HG03460 (cell line): ENCODE results near the gene TMEM8B.

Experiments
- ATAC-seq: cut with Tn5 transposase; IDR thresholded peaks from one replicate; pipeline ENCODE4 v1.9.1; 2021; ENCODE audit not compliant: unreplicated experiment

TMEM8B gene, protein sequence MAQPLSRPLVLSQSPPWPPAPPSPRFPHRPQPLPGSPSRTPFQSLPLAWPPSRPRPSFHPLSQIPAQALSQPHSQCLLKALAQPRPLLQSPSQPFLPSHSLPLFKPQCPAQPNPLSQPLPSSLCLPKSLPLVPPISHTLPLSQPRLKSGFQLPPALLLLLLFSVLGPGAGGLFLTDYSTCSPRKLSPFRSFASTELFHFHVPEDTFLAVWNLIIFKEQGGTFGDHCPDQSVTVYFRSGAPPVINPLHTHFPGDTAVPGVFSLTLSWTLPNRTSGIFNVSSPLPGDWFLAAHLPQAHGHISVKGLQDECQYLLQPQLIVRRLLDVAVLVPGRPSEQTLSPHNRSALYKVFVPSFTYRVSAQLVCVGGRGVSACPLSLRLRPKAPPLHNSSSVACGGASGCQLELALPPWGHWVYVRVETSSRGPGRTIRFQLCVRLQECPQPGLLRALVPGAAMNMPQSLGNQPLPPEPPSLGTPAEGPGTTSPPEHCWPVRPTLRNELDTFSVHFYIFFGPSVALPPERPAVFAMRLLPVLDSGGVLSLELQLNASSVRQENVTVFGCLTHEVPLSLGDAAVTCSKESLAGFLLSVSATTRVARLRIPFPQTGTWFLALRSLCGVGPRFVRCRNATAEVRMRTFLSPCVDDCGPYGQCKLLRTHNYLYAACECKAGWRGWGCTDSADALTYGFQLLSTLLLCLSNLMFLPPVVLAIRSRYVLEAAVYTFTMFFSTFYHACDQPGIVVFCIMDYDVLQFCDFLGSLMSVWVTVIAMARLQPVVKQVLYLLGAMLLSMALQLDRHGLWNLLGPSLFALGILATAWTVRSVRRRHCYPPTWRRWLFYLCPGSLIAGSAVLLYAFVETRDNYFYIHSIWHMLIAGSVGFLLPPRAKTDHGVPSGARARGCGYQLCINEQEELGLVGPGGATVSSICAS

DNA sequence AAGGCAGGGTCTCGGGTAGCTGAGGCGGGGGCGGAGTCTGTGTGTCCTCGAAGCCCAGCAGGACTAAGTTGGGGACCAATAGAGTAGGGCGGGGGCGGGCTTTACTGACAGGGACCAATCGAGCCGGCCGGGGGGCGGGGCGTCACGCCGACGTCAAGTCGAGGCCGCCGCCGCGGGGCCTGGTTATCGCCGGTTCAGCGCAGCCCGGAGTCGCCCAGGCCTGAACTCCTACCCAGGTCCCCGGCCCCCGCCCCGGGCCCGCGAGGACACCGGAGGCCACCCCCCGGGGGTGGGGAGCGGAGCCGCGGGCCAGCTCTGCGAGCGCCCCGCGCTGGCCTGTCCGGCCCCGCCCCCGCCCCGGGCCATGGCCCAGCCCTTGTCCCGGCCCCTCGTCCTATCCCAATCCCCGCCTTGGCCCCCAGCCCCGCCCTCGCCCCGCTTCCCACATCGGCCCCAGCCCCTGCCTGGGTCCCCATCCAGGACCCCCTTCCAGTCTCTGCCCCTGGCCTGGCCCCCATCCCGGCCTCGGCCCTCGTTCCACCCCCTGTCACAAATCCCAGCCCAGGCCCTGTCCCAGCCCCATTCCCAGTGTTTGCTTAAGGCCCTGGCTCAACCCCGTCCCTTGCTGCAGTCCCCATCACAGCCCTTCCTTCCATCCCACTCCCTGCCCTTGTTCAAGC, at the start of gene TMEM8B:
Gene TMEM8B, plus strand, starts transcription at position 145 of the 680 bp plus-strand sequence. Its CDS starts 220 bp downstream, at position 365.
- peak; percentile 72 for ATAC-seq

DNA sequence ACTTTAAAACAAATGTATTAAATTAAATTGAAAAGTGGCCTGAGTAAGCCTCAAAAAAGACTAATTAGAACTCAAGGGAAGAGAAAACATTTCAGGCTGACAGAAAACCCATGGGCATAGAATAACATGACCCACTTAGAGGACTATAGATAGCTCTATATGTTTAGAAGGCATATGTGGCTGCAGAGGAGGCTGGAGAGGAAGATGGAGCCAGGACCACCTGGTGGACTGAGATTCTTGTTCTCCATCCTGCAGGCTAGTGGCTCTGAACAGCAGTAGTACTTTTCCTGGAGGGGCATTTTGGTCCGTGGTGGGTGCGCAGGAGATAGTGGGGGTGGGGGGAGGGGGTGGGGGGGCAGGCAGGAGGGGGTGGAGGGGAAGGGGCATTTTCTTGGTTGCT, 48.0 kb upstream of the TMEM8B start:
- ATAC-seq: no peak

DNA sequence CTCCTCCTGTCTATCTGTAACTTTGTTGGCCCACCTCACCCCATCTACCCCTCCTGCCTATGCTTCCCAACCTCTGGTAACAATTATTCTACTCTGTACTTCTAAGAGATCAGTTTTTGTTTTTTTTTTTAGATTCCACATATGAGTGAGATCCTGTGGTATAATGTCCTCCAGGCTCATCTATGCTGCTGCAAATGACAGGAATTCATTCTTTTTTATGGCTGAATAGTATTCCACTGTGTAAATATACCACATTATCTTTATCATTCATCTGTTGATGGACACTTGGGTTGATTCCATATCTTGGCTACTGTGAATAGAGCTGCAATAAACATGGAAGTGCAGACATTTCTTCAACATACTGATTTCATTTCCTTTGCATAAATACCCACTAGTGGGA, 45.6 kb upstream of the TMEM8B start:
- ATAC-seq: no peak

DNA sequence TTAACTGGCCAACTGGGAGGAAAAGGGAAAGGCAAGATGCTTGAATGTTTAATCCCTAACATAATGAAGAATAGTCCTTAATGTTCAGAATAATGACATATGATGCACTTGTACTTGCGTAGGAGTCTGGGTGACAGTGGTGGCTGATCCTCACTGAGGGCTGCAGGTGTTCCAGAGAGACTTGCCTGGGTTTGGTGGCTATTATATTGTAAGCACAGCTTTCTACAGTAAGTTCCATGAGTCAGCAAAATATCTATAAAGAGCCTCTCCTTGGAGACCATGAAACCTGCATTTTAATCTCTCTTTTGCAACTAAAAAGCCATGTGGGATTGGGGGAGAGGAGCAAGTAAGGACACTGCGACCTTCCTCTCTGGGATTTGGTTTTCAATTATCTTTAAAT, 39.5 kb upstream of the TMEM8B start:
- no peak for ATAC-seq

DNA sequence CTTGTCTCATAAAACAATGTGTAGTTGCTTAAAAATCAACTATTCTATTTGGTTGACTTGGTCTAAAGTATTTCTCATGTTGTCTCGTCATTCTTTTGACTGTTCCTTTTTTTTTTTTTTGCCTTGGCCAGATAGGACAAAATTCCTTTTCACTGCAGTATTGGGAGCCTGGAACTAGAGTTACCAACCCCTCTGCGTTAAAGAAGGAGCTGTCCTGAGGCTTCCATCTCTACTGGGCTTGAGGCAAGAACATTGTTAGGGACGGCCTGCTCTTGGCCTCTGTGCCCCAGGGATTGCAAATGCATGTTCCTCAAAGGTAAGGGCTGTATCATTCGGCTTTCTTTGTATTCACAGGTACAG, 39.0 kb upstream of the TMEM8B start:
- ATAC-seq: no peak

DNA sequence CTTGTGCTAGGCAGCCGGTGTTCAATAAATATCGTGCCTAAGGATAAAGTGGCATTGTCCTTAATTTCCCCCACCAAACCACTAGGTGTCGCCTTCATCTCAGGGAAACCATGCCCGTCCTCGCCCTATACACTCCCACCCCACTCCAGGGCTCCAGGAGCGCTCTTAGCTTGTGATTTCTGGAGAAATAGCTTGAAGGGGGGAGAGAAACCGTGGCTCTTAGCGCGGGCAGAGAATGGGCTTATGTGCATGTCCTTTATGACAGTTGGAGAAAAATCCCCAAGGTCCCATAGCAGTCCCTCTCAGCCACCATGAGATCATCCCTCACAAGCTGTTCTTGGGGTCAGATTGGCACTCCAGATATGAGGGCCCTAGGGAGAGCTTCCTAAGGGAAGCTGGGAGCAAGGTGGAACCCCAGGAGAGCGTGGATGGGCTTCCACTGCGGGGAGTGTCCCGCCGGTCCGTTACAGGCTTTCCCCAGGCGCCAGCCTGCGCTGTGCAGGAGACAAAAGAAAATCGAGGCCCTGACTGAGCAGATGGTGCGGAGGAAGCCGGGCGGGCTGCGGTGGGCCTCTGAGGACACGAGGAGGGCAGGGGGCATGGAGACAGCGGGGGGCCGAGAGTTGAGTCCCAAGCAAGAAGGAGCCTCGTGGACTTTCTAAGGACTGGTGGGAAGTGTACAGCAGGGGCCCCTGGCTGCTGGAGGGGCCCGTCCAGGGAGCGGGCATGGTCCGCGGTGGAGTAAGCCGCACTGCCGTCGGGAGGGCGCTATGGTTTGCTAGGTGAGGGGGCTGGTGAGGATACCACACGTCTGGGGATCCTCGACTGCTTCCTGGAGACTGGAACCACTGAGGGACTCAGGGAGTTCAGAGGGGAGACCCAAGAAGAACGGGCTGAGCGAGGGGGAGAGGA, 38.4 kb upstream of the TMEM8B start:
- ATAC-seq: no peak

DNA sequence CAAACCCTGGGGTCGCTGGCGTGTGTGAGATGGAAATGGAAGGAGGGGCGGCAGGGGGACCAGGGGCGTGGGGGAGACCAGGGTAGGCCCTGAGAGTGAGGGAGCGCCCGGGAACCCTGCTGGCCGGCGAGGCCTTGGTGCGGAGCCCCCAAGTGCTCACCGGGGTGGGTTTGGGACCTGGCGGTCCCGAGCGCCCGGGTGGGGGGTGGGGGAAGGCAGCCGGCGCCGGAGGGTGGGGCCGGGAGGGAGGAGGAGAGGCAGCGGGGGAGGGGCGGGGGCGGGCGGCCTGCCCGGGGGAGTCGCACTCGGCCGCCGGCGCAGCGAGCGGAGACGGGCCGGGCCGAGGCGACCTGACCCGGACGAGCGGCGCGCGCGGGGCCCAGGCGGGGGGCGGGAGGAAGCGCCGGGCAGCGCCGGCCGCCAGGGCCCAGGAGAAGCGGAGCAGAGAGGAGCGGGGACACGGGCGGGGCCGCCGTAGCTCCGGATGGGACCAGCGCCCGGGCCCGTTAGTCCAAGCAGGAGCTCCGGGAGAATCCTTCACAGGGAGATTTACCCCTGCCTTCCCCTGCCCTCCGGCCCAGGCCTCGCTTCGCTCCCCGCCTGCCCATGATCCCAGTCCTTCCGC, 37.6 kb upstream of the TMEM8B start, which contains the start of gene NPR2:
Gene NPR2, plus strand, starts transcription at position 295 of the 625 bp plus-strand sequence. CDS start 818 bp downstream, outside the sequence.
- ATAC-seq: no peak

DNA sequence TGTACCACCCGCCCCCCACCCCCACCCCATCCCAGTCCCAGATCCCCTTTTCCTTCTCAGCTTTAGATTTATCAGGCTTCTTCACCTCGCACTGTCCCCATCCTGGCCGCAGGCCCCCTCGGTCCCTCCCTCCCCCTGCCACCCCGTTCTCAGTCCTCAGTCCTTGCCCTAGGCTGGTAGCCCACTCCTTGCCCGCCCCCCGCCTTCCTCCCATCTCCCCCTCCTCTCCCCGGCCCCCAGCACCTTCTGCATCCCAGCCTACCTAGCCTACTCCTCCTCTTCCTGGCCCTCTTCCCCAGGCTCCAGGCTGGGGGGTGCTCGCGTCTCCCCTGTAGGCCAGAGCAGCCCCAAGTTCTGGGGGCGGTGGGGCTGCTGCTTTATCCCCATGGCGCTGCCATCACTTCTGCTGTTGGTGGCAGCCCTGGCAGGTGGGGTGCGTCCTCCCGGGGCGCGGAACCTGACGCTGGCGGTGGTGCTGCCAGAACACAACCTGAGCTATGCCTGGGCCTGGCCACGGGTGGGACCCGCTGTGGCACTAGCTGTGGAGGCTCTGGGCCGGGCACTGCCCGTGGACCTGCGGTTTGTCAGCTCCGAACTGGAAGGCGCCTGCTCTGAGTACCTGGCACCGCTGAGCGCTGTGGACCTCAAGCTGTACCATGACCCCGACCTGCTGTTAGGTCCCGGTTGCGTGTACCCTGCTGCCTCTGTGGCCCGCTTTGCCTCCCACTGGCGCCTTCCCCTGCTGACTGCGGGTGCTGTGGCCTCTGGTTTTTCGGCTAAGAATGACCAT, 36.8 kb upstream of the TMEM8B start:
- ATAC-seq: no peak

DNA sequence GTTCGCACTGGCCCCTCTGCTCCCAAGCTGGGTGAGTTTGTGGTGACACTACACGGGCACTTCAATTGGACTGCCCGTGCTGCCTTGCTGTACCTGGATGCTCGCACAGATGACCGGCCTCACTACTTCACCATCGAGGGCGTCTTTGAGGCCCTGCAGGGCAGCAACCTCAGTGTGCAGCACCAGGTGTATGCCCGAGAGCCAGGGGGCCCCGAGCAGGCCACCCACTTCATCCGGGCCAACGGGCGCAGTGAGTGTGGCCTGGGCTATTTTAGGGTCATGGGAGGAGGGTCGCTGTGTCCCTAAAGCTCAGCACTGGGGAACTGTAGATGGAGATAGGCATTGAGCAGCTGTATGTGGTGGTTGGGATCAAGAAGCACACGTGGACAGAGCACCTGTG, 36.2 kb upstream of the TMEM8B start:
- no peak for ATAC-seq

DNA sequence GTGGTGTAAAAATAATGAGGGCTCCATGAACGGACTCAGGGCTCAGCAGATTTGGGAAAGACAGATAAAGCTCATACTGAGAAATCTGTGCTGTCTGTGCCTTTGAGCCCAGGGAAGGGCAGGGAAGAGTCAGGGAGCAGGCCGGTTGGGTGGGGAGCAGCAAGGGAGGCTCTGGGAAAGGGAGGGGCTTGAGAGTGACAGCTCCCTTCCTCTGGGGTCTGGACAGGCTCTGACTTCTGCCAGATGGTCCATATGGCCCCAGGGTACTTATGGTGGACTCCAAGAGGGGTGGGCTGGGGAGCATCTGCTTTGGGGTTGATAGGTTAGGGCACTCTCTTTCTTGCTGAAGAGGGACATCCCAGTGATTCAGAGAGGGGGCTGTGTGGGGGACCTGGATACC, 35.6 kb upstream of the TMEM8B start:
- no peak for ATAC-seq

DNA sequence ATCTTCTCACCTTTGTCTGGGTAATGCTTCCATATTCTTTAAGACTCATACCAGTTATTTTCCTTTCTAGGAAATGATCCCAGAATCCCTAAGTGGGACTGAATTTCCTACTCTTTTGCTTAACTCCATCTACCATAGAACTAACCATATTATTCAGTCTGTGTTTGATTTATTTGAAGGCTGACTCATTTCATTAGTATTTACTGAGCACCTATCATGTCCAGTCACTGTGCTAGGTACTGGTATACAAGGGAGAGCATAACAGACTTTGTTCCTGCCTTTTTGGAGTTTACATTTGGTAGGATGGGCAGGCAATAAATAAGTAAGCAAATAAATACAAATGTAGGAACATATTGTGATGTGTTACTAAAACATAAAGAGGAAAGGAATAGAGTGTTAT, 33.3 kb upstream of the TMEM8B start:
- no peak for ATAC-seq

DNA sequence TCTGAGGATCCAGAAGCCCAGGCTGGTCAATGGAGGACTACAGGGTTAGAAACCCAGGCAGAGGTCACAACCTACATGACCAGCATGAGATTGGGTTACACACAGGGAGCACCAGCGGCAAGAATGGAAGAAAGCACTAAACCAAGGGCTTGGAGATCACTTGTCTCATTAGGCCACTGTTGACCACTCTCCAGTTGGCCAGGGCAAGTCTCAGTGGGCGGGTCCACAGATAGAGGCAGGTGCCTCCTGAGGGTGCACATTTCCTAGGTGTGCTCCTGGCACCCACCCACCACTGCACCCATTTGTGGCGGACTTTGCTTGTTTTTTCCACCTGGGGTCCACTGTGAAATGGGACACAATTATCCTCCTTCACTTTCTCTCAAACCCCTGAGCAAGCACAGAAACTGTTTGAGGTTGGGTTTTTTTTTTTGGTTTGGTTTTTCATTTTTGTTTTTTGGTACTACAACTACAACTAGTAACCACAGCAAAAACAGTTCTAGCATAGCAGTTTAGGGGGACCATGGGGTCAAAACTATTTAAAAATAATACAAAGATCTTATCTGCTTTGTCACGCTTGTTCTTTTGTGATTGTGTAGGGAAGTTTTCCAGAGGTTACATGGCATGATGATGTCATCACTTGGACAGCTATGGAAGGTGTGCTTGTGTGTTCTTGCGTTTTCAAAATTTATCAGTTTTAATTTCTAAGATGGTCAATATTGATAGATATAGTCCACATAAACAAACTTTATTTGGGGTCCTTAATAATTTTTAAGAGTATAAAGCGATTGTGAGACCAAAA, 31.5 kb upstream of the TMEM8B start:
- no peak for ATAC-seq

DNA sequence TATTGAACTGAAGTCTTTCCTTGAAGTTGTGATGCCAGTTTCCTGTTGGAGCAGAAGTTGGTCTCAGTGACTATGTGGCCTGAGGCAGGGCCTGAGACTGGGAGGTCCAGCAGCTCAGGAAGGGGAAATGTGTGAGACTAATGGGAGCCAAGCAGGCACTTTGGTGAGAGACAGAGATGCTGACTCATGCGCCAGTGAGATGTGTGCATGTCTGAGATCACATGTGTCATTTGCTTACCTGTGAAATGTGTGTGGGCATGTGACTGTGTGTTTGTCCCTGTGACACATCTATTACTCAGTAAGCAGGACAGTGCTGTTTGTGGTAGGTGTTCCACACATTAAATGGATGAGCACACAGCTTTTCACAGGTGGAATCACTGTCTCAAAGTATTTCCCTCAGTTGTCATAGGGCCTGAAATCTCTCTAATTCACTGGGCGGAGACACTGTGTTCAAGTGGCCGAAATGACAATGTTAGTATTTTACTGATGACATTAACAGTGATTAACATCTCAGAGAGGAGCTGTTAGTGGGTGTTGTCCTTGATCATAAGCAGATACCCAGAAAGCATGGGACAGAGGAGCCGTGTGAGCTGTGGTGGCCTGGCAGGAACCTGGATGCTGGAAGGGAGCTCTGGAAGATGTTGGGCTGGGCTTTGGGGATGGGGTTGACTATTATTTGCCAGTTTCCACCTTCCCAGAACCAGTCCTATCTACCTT, 30.2 kb upstream of the TMEM8B start:
- no peak for ATAC-seq

DNA sequence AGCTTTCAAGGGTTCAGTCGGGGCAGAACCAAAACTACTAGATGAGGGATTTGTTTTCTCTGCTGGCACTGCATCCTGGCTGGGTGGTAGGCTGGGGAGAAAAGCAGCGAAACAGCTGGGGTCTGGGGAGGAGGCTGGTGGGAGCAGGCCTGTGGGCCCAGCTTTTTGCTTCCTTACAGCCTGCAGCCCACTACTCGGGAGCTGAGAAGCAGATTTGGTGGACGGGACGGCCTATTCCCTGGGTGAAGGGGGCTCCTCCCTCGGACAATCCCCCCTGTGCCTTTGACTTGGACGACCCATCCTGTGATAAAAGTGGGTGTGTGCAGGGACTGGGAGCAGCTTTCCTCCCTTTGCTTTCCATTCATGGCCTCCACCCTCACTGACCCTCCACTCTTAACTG, 28.5 kb upstream of the TMEM8B start:
- ATAC-seq: no peak

DNA sequence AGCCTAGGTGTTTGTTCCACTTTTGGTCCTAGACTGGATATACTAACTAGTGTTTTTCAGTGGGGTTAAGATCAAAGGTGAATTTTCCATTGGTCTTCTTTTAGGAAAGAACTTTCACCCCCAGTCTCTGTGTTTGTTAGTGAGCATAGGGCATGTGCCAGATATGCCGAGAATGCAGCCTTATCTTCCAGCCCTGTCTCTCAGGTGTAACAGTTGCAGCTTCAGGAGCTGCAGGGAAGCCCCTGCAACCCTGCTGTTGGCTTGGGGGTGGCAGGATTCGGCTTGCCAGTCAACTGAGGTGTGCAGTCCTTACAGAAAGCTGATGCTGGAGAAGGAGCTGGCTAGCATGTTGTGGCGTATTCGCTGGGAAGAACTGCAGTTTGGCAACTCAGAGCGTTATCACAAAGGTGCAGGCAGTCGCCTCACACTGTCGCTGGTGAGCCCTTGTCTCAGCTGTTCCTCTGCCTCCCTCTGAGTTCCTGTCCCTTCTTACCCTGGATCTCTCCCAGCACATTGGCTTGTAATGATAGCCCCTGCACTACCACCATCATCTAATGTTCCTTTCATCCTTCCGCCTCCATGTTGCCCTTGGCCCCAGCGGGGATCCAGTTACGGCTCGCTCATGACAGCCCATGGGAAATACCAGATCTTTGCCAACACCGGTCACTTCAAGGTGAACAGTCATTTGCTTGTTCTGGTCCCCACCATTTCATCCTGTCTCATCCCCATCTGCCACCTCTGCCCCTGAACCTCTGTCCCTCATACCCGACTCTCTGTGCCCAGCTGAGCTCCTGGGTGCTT, 27.5 kb upstream of the TMEM8B start:
- ATAC-seq: no peak

DNA sequence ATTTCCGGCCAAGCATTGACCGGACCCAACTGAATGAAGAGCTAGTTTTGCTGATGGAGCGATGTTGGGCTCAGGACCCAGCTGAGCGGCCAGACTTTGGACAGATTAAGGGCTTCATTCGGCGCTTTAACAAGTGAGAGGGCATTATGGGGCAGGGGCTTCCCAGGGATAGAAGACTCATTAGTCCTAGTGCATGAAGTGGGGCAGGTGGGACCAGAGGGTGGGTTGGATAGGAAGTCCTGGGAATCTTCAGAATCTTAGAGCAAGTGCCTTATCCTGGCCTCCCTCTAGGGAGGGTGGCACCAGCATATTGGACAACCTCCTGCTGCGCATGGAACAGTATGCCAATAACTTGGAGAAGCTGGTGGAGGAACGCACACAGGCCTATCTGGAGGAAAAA, 22.9 kb upstream of the TMEM8B start:
- ATAC-seq: no peak

DNA sequence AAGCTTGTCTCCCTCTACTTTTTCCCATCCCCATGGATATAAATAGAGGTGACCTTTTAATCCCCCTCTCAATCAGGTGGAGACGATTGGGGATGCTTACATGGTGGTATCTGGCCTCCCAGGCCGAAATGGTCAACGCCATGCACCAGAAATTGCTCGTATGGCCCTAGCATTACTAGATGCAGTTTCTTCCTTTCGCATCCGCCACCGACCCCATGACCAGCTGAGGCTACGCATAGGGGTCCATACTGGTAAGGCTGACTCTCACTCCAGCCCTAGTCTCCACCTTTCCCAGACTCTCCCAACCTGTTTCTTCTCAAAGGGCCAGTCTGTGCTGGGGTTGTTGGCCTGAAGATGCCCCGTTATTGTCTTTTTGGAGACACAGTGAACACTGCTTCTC, 20.6 kb upstream of the TMEM8B start:
- no peak for ATAC-seq
